Calu3 (cell line): Measurements from ENCODE around the gene ATPAF1. TPM values are rescaled to one million over a fixed set of nuclear protein-coding genes. Genes with fewer than 3 reads are reported as not detected.

Experiments
- BruUV-seq: library from RNA; stranded (reverse); fragments of 400-500 nt; replicated peaks from 2 replicates; lab custom pipeline; 2021; lab: Mats Ljungman, UMichigan
- CTCF ChIA-PET: fragments of 300-600 bp; sonication (Branson Sonifier 250); formaldehyde crosslinking; loops from one replicate; lab custom pipeline; 2022; ENCODE audit warnings: antibody characterized with exemption; lab: Charles Lee
- DNase-seq: peaks from one replicate; pipeline ENCODE4 v3.0.0; 2022
- H3K27ac Mint-ChIP-seq: one replicate; pipeline ENCODE4 v1.8.0; 2022; ENCODE audit warnings: mixed read lengths; ENCODE audit not compliant: unreplicated experiment
- H3K27me3 Mint-ChIP-seq: one replicate; pipeline ENCODE4 v1.8.0; 2022; ENCODE audit warnings: mixed read lengths; ENCODE audit not compliant: unreplicated experiment
- H3K36me3 Mint-ChIP-seq: one replicate; pipeline ENCODE4 v1.8.0; 2022; ENCODE audit warnings: mild to moderate bottlenecking, moderate library complexity, mixed read lengths; ENCODE audit not compliant: insufficient read depth, unreplicated experiment
- H3K4me1 Mint-ChIP-seq: one replicate; pipeline ENCODE4 v1.8.0; 2022; ENCODE audit warnings: mild to moderate bottlenecking, low read depth, mixed read lengths; ENCODE audit not compliant: unreplicated experiment
- H3K4me3 Mint-ChIP-seq: one replicate; pipeline ENCODE4 v1.8.0; 2022; ENCODE audit warnings: mild to moderate bottlenecking, low read depth, moderate library complexity, mixed read lengths; ENCODE audit not compliant: unreplicated experiment
- H3K9me3 Mint-ChIP-seq: one replicate; pipeline ENCODE4 v1.8.0; 2022; ENCODE audit warnings: low read depth, mixed read lengths; ENCODE audit not compliant: unreplicated experiment
- intact Hi-C: fragments of 100-400 bp; cut with micrococcal nuclease; formaldehyde crosslinking; loops from one replicate; pipeline ENCODE4 v1.10.0; 2022; ENCODE audit not compliant: unreplicated experiment
- total RNA-seq: library from RNA; stranded (reverse); gene quantifications from 2 replicates; pipeline ENCODE4 v1.2.3, GENCODE V29; 2022
- TF ChIP-seq, protein P1 (sequence below): fragments of 200-600 bp; IDR thresholded peaks from one replicate; pipeline ENCODE4 v1.8.0; 2022; ENCODE audit warnings: antibody characterized with exemption; ENCODE audit not compliant: unreplicated experiment

ATPAF1 gene
- total RNA-seq, 1 experiment from 2014 or later = 34.5 TPM

DNA sequence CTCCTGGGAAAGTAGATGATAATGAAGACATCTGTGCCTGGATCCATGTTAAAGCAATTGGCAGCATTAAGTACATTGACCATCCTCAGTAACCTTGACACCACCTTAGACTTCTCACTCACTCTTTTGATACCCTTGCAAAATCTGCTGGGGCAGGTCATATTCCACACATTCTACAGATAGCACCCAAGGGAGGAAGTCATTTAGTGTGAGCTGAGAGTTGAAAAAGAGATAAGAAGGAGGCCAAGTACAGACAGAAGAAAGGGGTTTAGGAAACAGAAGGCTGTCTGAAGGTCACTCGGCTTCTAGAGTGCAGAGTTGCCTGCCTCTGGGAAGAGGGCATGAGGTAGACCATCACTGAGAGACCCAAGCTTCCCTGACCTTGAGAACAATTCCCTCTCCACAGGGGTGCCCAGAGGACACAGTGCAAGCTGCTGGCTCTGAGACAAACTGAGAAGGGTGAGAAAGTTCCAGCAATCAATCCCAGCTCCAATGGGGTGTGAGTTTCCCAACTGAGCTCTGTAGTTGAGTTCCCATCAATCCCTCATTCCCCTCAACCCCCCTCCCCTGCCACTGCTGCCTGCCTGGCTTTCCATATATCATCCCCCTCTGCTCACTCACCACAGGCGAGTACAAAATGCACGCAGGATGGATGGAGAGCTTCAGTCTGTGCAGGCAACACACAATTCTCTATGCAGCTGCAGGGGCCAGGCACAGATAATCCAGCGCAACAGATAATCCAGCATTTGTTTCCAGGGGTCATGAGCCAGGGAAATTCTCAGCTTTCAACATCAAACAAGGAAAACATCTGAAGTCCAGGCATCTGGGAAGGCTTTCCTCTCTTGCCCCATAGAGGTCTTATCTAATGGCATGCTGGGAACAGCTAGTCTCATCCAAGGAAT lies 44.2 kb downstream of the ATPAF1 start:
- Mint-ChIP-seq H3K36me3 (no peaks in the 10 kb centered on the region), H3K9me3 (no peaks in the 10 kb centered on the region), H3K27ac (no peak overlapping the region), H3K4me1 (no peaks in the 10 kb centered on the region), H3K27me3 (peaks cover under 1% of the 10 kb centered on the region), H3K4me3 (no peak overlapping the region)
- no peak for DNase-seq
- intact Hi-C loops = loop anchor here (2.0 kb wide), 1 partner anchor 101 kb away; no protein-coding TSS in a partner anchor
- CTCF ChIA-PET = no interaction called here
- no TSS peak for BruUV-seq
- TF ChIP-seq, protein P1, sequence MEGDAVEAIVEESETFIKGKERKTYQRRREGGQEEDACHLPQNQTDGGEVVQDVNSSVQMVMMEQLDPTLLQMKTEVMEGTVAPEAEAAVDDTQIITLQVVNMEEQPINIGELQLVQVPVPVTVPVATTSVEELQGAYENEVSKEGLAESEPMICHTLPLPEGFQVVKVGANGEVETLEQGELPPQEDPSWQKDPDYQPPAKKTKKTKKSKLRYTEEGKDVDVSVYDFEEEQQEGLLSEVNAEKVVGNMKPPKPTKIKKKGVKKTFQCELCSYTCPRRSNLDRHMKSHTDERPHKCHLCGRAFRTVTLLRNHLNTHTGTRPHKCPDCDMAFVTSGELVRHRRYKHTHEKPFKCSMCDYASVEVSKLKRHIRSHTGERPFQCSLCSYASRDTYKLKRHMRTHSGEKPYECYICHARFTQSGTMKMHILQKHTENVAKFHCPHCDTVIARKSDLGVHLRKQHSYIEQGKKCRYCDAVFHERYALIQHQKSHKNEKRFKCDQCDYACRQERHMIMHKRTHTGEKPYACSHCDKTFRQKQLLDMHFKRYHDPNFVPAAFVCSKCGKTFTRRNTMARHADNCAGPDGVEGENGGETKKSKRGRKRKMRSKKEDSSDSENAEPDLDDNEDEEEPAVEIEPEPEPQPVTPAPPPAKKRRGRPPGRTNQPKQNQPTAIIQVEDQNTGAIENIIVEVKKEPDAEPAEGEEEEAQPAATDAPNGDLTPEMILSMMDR = no peak

DNA sequence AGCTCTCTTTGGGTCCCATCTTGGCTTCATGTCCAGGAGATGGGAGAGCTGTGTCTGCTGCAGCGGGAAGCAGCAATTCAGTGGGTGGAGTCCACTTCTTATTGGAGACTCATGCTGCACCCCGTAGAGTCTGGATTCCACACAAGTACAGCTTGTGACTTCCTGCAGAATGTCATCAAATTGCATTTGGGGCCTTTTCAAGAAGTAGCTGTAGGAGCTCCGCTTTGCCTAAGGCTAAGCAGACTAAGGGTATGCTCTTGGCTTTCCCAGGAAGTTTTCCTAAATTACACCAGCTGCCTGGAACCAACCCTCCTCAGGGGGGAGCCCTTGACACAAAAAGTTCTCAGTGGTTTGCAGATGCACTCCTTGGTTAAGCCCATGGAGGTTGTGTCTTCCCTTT lies 45.8 kb downstream of the ATPAF1 start:
- H3K4me3 Mint-ChIP-seq = no peak overlapping the region
- H3K27ac Mint-ChIP-seq = no peak overlapping the region
- CTCF ChIA-PET = interaction anchor here (1.3 kb wide), 1 partner anchor 12 kb away, joined by 4 read pairs; no protein-coding TSS in a partner anchor
- no peaks in the 10 kb centered on the region for H3K4me1 Mint-ChIP-seq
- peaks cover 12% of the 10 kb centered on the region for H3K27me3 Mint-ChIP-seq
- BruUV-seq = no TSS peak
- intact Hi-C loops = loop anchor here (2.0 kb wide), 1 partner anchor 102 kb away; no protein-coding TSS in a partner anchor
- H3K36me3 Mint-ChIP-seq = no peaks in the 10 kb centered on the region
- no peaks in the 10 kb centered on the region for H3K9me3 Mint-ChIP-seq
- TF ChIP-seq, protein P1 = no peak
- DNase-seq = peak; percentile 63

DNA sequence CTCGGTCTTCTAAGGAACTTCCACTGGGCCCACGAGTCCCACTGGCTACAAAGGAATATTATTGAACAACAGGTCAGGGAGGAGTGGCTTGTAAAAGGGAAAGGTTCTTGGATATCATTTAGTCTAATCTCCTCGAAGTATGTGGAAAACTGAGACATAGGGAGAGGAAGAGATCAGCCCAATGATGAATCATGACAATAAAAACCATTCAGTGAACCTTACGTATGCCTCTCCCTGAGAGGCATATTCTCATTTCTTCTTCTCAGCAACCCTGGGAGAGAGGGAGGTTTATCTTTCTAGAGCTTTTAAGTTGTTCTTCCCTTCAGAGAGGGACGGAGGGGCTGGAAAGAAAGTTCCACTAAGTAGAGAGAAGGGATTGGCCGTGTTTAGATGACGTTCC lies 46.2 kb downstream of the ATPAF1 start:
- no peaks in the 10 kb centered on the region for H3K4me1 Mint-ChIP-seq
- DNase-seq = no peak
- no peaks in the 10 kb centered on the region for H3K9me3 Mint-ChIP-seq
- peaks cover 12% of the 10 kb centered on the region for H3K27me3 Mint-ChIP-seq
- H3K27ac Mint-ChIP-seq = no peak overlapping the region
- BruUV-seq = no TSS peak
- CTCF ChIA-PET = interaction anchor here (1.3 kb wide), 1 partner anchor 12 kb away, joined by 4 read pairs; no protein-coding TSS in a partner anchor
- intact Hi-C loops = loop anchor here (2.0 kb wide), 1 partner anchor 103 kb away; no protein-coding TSS in a partner anchor
- TF ChIP-seq, protein P1 = no peak
- H3K36me3 Mint-ChIP-seq = peaks cover 3% of the 10 kb centered on the region
- no peak overlapping the region for H3K4me3 Mint-ChIP-seq

DNA sequence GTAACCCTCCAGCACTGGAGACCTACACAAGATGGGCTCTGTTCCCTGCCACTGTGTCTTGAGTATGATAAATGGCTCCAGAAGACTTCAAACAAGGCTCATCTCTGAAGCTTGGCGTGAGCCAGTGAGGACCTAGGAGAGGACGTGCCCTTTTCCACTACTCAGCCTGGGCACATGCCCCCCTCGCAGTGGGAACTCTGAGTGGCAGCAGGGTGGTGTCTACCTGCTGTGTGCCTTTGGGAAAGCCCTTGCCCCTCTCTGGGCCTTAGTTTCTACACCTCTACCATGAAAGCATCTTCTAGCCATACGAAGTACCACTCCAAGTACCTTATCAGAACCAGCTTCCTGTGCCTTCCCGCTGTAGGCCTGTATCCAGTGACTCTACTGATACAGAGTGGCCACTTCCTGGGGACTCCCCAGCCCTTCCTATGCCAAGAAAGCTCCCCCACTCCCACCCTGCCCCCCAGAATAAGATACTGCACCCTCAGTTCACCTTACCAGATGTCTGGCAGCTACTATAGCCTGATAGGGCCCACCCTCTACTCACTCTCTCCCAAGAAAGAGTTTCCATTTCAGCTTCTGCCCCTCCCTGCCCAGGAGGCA lies 48.4 kb downstream of the ATPAF1 start:
- Mint-ChIP-seq H3K4me3 (no peak overlapping the region), H3K27ac (no peak overlapping the region), H3K36me3 (peaks cover 14% of the 10 kb centered on the region), H3K27me3 (peaks cover 12% of the 10 kb centered on the region), H3K4me1 (peaks cover 15% of the 10 kb centered on the region), H3K9me3 (no peaks in the 10 kb centered on the region)
- DNase-seq = no peak
- TF ChIP-seq, protein P1 = no peak
- BruUV-seq = no TSS peak
- CTCF ChIA-PET = interaction anchor here (1.3 kb wide), 1 partner anchor 105 kb away, joined by 4 read pairs; no protein-coding TSS in a partner anchor
- intact Hi-C loops = no loop called here
